GM19452 (cell line): Measurements from ENCODE around the gene GNG7.
"Not testable (repeated sequence)": the region's sequence is repeated elsewhere in the genome, so short reads cannot be mapped to it uniquely, and the experiment has no call there.

Experiments used
- ATAC-seq: cut with Tn5 transposase; IDR thresholded peaks from one replicate; pipeline ENCODE4 v1.9.1; 2021; ENCODE audit not compliant: unreplicated experiment

The GNG7 gene

GRCh38 chr19:2542341-2543069 is 160.0 kb downstream of the GNG7 start:
- ATAC-seq: no peak

- ATAC-seq: no peak
Measured at GRCh38 chr19:2540646-2541454, 161.6 kb downstream of the GNG7 start.

GRCh38 chr19:2540251-2540645 is 162.2 kb downstream of the GNG7 start:
- ATAC-seq: no peak

- ATAC-seq: no peak
Measured at GRCh38 chr19:2538096-2538757, 164.3 kb downstream of the GNG7 start.

- not testable (repeated sequence) for ATAC-seq
Measured at GRCh38 chr19:2537584-2537983, 164.9 kb downstream of the GNG7 start.

GRCh38 chr19:2536461-2536860 is 166.0 kb downstream of the GNG7 start:
- no peak for ATAC-seq

GRCh38 chr19:2534423-2535013 is 168.0 kb downstream of the GNG7 start:
- no peak for ATAC-seq

GRCh38 chr19:2533686-2534422 is 168.6 kb downstream of the GNG7 start:
- no peak for ATAC-seq

- ATAC-seq: no peak
Measured at GRCh38 chr19:2533072-2533425, 169.4 kb downstream of the GNG7 start.

- ATAC-seq: no peak
Measured at GRCh38 chr19:2532252-2533071, 170.0 kb downstream of the GNG7 start.

- not testable (repeated sequence) for ATAC-seq
Measured at GRCh38 chr19:2529942-2530341, 172.6 kb downstream of the GNG7 start.

- no peak for ATAC-seq
Measured at GRCh38 chr19:2529473-2529918, 173.0 kb downstream of the GNG7 start.

- ATAC-seq: no peak
Measured at GRCh38 chr19:2528675-2529101, 173.8 kb downstream of the GNG7 start.

GRCh38 chr19:2527686-2528085 is 174.8 kb downstream of the GNG7 start:
- ATAC-seq: no peak

- no peak for ATAC-seq
Measured at GRCh38 chr19:2527171-2527570, 175.3 kb downstream of the GNG7 start.

- ATAC-seq: no peak
Measured at GRCh38 chr19:2524840-2525723, 177.4 kb downstream of the GNG7 start.

- no peak for ATAC-seq
Measured at GRCh38 chr19:2524361-2524839, 178.1 kb downstream of the GNG7 start.

- ATAC-seq: no peak
Measured at GRCh38 chr19:2523630-2524311, 178.7 kb downstream of the GNG7 start.
